Smooth muscle cell (in vitro differentiated cells): ENCODE results near the gene POLD4. TPM values are rescaled to one million over a fixed set of nuclear protein-coding genes. Genes with fewer than 3 reads are reported as not detected.

Experiments
- DNase-seq: peaks from one replicate; lab custom pipeline; 2025; ENCODE audit not compliant: unreplicated experiment; lab: John Stamatoyannopoulos, UW
- H2AFZ ChIP-seq: fragments of 200-600 bp; sonication (generic); 2 replicates; pipeline ENCODE4 v1.6.0; 2016; ENCODE audit warnings: antibody characterized with exemption, low read depth, mild to moderate bottlenecking
- H3F3A ChIP-seq: fragments of 200-600 bp; sonication (generic); 2 replicates; pipeline ENCODE4 v1.6.0; 2017; ENCODE audit warnings: antibody characterized with exemption, low read depth
- H3K27ac ChIP-seq: fragments of 200-600 bp; sonication (generic); 2 replicates; pipeline ENCODE4 v1.5.1; 2016; ENCODE audit warnings: low read depth, mild to moderate bottlenecking
- H3K27me3 ChIP-seq: fragments of 200-600 bp; sonication (generic); 2 replicates; pipeline ENCODE4 v1.6.1; 2016; ENCODE audit warnings: low read depth, mild to moderate bottlenecking
- H3K36me3 ChIP-seq: fragments of 200-600 bp; sonication (generic); 2 replicates; pipeline ENCODE4 v1.5.1; 2016; ENCODE audit warnings: low read depth
- H3K4me1 ChIP-seq: fragments of 200-600 bp; sonication (generic); 2 replicates; pipeline ENCODE4 v1.5.1; 2016; ENCODE audit warnings: low read depth
- H3K4me2 ChIP-seq: fragments of 200-600 bp; sonication (generic); 2 replicates; pipeline ENCODE4 v1.6.0; 2016; ENCODE audit warnings: mild to moderate bottlenecking
- H3K4me3 ChIP-seq: fragments of 200-600 bp; sonication (generic); 2 replicates; pipeline ENCODE4 v1.5.1; 2016; ENCODE audit warnings: mild to moderate bottlenecking
- H3K79me2 ChIP-seq: fragments of 200-600 bp; sonication (generic); 2 replicates; pipeline ENCODE4 v1.6.0; 2016; ENCODE audit warnings: low read depth, mild to moderate bottlenecking
- H3K9ac ChIP-seq: fragments of 200-600 bp; sonication (generic); 2 replicates; pipeline ENCODE4 v1.6.0; 2016; ENCODE audit warnings: low read depth
- H3K9me3 ChIP-seq: fragments of 200-600 bp; sonication (generic); replicated peaks from 2 replicates; pipeline ENCODE4 v1.5.1; 2016; ENCODE audit warnings: low read depth
- H4K20me1 ChIP-seq: fragments of 200-600 bp; sonication (generic); 2 replicates; pipeline ENCODE4 v1.6.0; 2016; ENCODE audit warnings: low read depth
- CTCF ChIP-seq: fragments of 200-600 bp; sonication (generic); IDR thresholded peaks from 2 replicates; pipeline ENCODE4 v1.5.1; 2017; ENCODE audit warnings: borderline replicate concordance, mild to moderate bottlenecking, antibody characterized with exemption; ENCODE audit not compliant: insufficient read depth, poor library complexity, severe bottlenecking
- WGBS: methylation state at CpG from one replicate; pipeline ENCODE4 v1.1.7; 2016; ENCODE audit warnings: low lambda C conversion rate; 5-methylcytosine and 5-hydroxymethylcytosine counted together
- polyA plus RNA-seq: library from polyadenylated mRNA; unstranded; fragments of >200 nt; fragmentation: Nextera tagmentation; extraction: Ambion mirVana; gene quantifications from 2 replicates; pipeline ENCODE4 v1.2.1, GENCODE V29; 2016
- total RNA-seq: library from RNA; depleted of rRNA; stranded (reverse); fragments of >200 nt; gene quantifications from 2 replicates; pipeline ENCODE4 v1.2.3, GENCODE V29; 2014

Gene POLD4
- total and polyA plus RNA-seq, 2 experiments from 2014 or later = 61.4 to 113 TPM

- Histone ChIP-seq H3K9me3 (no peaks in the 10 kb centered on the region), H3K79me2 (peaks cover 14% of the 10 kb centered on the region), H4K20me1 (peaks cover 19% of the 10 kb centered on the region), H3K9ac (no peak overlapping the region), H3K4me1 (peaks cover 8% of the 10 kb centered on the region), H3K27ac (no peak overlapping the region), H3K4me2 (no peak overlapping the region), H3K36me3 (no peaks in the 10 kb centered on the region), H3F3A (no peaks in the 10 kb centered on the region), H2AFZ (no peak overlapping the region), H3K27me3 (no peaks in the 10 kb centered on the region), H3K4me3 (no peak overlapping the region)
- no peak for DNase-seq
- TF ChIP-seq CTCF = no peak
- WGBS = 94% methylated on average over 19 of the region's 19 CpGs
These were observed 42.4 kb upstream of the POLD4 start for GRCh38 chr11:67395555-67396258.

- no peaks in the 10 kb centered on the region for H3K36me3 ChIP-seq
- no peak overlapping the region for H2AFZ ChIP-seq
- no peaks in the 10 kb centered on the region for H3K27me3 ChIP-seq
- H4K20me1 ChIP-seq = peaks cover 2% of the 10 kb centered on the region
- H3F3A ChIP-seq = no peaks in the 10 kb centered on the region
- peaks cover 3% of the 10 kb centered on the region for H3K4me1 ChIP-seq
- no peak for TF ChIP-seq CTCF
- WGBS = 96% methylated on average over 5 of the region's 5 CpGs
- H3K27ac ChIP-seq = no peak overlapping the region
- H3K4me2 ChIP-seq = no peak overlapping the region
- no peak overlapping the region for H3K9ac ChIP-seq
- H3K4me3 ChIP-seq = no peak overlapping the region
- no peaks in the 10 kb centered on the region for H3K79me2 ChIP-seq
- no peaks in the 10 kb centered on the region for H3K9me3 ChIP-seq
- no peak for DNase-seq
These were observed 40.6 kb upstream of the POLD4 start for GRCh38 chr11:67393990-67394389.

- Histone ChIP-seq H3K4me2 (no peak overlapping the region), H3K27ac (no peak overlapping the region), H3F3A (no peaks in the 10 kb centered on the region), H3K36me3 (no peaks in the 10 kb centered on the region), H4K20me1 (no peaks in the 10 kb centered on the region), H3K9me3 (no peaks in the 10 kb centered on the region), H3K27me3 (no peaks in the 10 kb centered on the region), H3K79me2 (no peaks in the 10 kb centered on the region), H3K4me3 (no peak overlapping the region), H3K4me1 (peaks cover 3% of the 10 kb centered on the region), H2AFZ (no peak overlapping the region), H3K9ac (no peak overlapping the region)
- WGBS = 96% methylated on average over 18 of the region's 18 CpGs
- no peak for TF ChIP-seq CTCF
- no peak for DNase-seq
These were observed 40.1 kb upstream of the POLD4 start for GRCh38 chr11:67393437-67393836.

- Histone ChIP-seq H3F3A (no peaks in the 10 kb centered on the region), H3K36me3 (no peaks in the 10 kb centered on the region), H3K9me3 (no peaks in the 10 kb centered on the region), H4K20me1 (no peaks in the 10 kb centered on the region), H3K9ac (peak overlapping the region; percentile 70), H3K4me2 (peak overlapping the region; percentile 92), H3K79me2 (no peaks in the 10 kb centered on the region), H3K27me3 (no peaks in the 10 kb centered on the region), H2AFZ (peak overlapping the region; percentile 52), H3K4me1 (peaks cover 3% of the 10 kb centered on the region), H3K4me3 (peak overlapping the region; percentile 71), H3K27ac (peak overlapping the region; percentile 23)
- no peak for TF ChIP-seq CTCF
- DNase-seq = no peak
- 18% methylated on average over 26 of the region's 31 CpGs for WGBS
These were observed 38.9 kb upstream of the POLD4 start for GRCh38 chr11:67392183-67392715.
